ENCODE results near the gene SEMA5A.

Gene SEMA5A

DNA sequence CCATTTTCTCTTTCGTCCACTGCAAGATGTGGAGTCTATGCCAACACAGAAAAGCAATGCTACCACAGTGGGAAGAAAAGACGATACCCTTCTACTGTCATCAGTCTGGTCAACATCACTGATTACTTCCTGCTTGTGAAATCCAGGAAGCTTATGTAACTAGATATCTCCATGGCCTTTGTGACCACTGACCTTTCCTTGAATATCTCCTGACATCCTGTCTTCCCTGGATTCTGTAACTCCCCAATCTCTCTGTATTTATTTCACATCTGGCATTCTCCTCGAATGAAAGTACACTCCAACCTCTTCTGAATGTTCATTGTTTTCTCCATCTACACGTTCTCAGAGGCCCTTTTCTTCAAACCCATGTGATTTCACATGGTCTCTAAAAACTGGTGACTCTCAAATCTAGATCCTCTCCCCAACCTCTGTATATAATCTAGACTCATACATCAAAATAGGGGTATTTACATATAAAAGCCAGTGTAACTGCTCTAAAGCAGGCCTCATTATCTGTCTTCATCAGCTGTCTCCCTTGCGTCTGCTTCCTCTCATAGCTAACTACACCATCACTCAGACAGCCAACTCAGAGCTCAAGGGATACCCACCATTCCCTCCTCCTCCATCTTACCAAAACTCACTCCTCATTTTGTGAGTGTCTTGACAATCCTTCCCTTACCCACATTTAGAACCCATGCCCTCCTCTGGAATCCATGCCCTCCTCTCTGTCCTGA is 156.8 kb downstream of the SEMA5A start:
- TF ChIP-seq GATA3 (IDR thresholded peaks at IDR 0.05; ENCODE audit: low read depth, low read length) (peak; percentile 57; the same call in 1 of the 2 replicates), GATA2 (IDR thresholded peaks at IDR 0.05; ENCODE audit: low read depth, low read length) (peak; percentile 68)

DNA sequence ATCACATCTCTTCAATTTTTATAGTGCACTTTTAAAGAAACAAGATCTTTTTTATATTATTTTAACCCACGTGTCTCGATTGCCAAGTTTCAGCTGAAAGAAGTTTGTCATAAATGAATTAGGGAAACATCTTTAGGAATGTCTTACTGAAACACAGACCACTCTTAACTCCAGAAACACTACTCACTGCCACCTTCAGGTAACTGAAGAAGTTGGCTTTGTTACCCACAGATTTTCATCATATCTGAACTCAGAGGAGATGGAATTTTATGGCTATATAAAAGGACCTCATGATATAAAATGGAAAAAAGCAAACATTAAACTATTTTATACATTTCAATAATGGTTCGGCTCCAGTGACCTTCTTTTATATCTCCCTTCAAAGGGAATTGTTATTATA is 158.0 kb downstream of the SEMA5A start:
- TF ChIP-seq GATA3 (IDR thresholded peaks at IDR 0.05; ENCODE audit: low read depth, low read length) (no peak), GATA2 (IDR thresholded peaks at IDR 0.05; ENCODE audit: low read depth, low read length) (no peak)

DNA sequence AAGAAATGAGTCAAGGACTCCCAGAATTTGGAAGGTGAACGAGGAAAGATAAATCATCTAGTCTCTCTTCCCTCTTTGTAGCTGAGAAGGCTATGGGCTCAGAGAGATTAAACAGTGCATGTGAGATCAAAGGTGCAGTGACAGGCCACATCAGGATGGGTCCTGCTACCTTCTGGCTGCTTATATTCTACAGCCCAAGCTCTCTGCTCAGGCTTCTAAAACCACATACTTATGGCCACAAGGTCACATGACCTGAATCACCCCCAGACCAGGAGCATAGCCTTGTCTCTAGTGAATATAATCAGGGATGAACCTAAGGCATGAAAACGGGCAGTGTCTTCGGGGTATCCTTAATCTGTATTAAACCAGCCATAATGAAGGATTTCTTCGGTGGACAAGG is 158.9 kb downstream of the SEMA5A start:
- TF ChIP-seq GATA2 (IDR thresholded peaks at IDR 0.05; ENCODE audit: low read depth, low read length) (no peak), GATA3 (IDR thresholded peaks at IDR 0.05; ENCODE audit: low read depth, low read length) (no peak)

DNA sequence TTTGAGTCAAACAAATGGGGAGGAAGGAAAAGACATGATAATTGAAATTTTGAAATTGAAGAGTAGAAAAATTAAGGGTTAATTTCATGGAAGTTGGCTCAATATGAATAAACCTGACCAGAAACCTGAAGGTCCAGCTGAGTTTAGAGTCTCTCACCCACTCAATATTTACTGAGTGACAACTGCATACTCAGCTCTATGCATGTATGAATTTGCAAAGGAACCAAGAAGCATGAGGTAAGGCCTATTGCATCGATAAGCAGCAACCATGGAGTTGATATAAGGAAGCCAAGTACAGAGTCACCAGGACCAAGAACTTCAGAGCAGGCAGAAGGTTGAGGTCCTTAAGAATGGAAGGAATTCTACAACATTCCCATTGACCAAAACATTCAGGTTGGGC is 163.4 kb downstream of the SEMA5A start:
- TF ChIP-seq GATA3 (IDR thresholded peaks at IDR 0.05; ENCODE audit: low read depth, low read length) (no peak), GATA2 (IDR thresholded peaks at IDR 0.05; ENCODE audit: low read depth, low read length) (no peak)

DNA sequence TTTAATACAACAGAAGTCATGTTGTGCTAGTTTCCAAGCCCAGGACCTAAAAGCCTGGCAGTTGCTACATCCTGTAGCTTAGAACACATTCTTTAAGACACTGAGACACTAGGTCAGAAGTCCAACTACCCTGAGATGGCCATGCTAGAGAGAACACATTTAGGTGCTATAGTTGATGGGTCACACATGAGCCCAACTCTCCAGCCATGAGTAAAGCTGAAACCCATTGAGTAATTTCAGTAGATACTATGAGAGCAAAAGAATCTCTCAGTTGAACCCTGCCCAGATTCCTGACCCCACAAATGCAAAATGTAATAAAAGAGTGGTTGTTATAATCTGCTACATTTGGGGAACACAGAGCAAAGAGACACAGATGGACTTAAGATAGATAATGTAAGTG is 164.4 kb downstream of the SEMA5A start:
- TF ChIP-seq GATA3 (IDR thresholded peaks at IDR 0.05; ENCODE audit: low read depth, low read length) (no peak), GATA2 (IDR thresholded peaks at IDR 0.05; ENCODE audit: low read depth, low read length) (no peak)

DNA sequence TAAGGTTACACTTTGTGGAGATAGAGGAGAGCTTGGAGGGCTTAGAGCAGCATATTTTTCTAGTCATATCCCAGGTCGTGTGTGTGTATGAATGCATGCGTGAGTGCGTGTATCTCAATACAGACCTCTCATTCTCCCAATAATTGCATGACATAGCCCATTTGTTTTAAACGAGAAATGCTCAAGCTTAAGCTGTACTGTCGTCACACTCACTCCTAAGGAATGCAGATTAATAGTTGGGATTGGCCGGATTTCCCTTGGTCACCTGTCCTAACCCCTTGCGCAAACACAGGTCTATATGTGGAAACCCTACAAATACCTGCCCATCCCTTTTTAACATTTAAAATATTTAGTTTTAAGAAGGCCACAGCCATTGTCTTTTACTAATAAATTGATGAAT is 165.8 kb downstream of the SEMA5A start:
- TF ChIP-seq GATA2 (IDR thresholded peaks at IDR 0.05; ENCODE audit: low read depth, low read length) (no peak), GATA3 (IDR thresholded peaks at IDR 0.05; ENCODE audit: low read depth, low read length) (no peak)

DNA sequence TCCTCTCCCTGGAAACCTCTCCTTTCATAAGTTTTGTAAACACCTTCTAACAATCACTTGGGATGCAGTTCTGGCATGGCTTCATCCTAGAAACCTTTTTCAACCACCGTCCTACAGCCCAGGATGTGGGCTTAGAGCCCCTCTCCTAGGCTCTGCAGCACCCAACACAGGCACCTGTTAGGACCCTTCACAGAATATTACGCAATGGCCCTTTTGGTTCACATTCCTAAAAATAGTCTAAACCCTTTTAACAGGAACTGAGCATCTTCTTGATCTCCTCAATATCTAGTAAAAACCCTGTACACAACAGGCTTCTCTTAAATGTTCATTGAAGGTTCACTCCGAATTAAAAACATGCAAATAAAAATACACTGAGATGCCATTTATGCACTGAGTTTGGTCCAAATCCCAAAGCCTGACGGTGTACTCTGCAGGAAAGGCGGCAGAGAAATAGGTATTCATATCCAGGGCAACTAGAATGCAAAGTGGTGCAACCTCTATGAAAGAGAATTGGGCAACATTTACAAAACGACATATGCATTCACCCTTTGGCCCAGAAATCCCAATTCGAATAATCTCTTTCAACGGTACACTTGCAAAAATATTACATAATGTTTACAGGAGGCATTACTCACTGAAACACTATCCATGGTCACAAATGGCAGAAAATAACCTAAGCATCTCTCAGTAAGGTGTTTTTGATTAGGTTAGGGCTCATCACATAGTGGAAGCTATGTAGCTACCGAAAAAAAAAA is 169.3 kb downstream of the SEMA5A start:
- TF ChIP-seq GATA3 (IDR thresholded peaks at IDR 0.05; ENCODE audit: low read depth, low read length) (no peak), GATA2 (IDR thresholded peaks at IDR 0.05; ENCODE audit: low read depth, low read length) (no peak)

DNA sequence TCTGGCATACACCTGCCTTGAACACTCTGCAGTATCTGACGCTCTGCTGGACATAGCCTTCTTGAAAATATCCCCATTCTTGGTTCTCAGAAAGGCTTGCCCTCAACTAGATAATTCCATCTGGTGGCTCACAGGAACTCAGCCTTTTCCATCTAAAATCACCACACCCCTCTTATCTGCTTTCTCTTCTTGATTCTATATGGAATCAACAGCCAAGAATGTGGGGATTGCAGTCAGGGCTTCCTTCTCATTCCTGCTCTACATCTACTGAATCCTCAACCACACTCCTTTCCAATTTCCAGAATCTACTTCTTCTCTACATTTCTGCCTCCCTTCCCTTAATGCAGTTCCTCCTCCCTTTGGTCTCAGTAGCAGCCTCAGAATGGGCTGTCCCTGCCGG is 170.1 kb downstream of the SEMA5A start:
- no peak for TF ChIP-seq GATA2 (IDR thresholded peaks at IDR 0.05; ENCODE audit: low read depth, low read length)
- TF ChIP-seq GATA3 (IDR thresholded peaks at IDR 0.05; ENCODE audit: low read depth, low read length), result no peak

DNA sequence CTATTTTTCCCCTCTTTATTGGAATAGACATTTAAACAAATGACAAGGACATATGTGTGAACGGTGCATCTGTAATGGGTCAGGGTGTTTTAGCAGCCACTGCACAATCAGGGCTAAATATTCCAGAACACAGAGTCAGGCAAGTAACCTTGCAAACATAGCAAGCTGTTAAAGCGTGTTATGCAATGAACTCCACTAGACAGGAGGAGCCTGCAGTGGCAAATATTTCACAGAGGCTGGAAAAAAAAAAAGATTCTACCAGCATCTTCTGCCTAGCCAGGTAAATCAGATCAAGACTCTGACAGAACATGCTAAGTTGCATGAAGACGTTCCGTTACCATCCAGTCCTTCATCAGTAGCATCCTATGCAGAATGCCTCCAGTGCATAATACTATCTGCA is 171.8 kb downstream of the SEMA5A start:
- no peak for TF ChIP-seq GATA2 (IDR thresholded peaks at IDR 0.05; ENCODE audit: low read depth, low read length)
- no peak for TF ChIP-seq GATA3 (IDR thresholded peaks at IDR 0.05; ENCODE audit: low read depth, low read length)

DNA sequence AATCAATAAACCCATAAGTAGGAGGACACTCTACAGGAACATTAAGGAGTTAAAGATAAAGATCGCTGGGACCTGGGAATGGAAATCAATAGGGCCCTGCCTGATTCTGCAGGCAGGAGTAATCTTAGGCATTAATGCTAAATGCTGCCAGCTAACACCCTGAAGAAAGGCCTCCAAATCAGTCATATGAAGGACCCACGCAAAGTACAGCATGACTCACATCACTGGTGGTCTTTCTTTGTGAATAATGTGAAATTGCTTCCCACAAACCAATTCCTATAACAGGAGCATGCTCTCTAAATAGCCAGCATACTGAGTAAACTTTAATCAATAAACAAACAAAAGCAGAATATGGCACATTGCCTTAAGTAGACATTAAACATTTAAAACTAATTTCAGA is 172.3 kb downstream of the SEMA5A start:
- TF ChIP-seq GATA3 (IDR thresholded peaks at IDR 0.05; ENCODE audit: low read depth, low read length) (no peak), GATA2 (IDR thresholded peaks at IDR 0.05; ENCODE audit: low read depth, low read length) (no peak)

DNA sequence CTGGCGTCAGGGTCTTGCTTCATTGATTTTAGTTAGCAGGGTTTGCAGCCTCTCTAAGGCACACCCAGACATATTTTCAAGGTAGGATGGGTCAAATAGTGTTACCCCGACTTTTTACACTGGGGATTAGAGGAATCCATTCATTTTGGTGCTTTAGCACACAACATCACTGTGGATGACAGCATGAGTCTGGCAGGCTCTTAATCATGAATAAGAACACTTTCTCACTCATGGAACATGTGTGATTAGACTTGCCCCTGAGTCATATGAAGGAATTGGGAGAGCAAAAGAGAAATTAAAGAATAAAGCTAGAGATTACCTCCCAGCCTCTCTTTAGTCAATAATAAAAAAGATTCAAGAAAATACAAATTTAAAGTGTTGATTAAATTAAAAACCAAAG is 175.6 kb downstream of the SEMA5A start:
- TF ChIP-seq GATA3 (IDR thresholded peaks at IDR 0.05; ENCODE audit: low read depth, low read length), result no peak
- TF ChIP-seq GATA2 (IDR thresholded peaks at IDR 0.05; ENCODE audit: low read depth, low read length), result no peak

DNA sequence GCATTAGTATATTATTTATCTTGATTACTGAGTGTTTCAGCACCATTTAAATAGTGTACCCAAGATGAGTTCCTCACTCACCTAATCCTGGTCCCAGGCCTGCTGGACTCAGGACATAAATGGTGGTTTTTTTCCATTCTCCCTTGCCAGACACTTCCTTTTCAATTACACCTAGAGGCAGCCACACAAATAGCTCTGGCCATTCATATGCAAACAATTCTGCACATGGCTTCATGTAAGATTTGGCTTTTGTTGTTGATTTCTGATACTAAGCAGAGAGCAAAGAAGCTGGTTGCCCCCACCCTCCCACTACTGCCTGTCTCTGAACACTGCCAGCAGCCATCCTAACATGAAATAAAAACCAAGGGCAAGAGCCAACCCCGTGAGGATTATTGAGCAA is 180.4 kb downstream of the SEMA5A start:
- no peak for TF ChIP-seq GATA3 (IDR thresholded peaks at IDR 0.05; ENCODE audit: low read depth, low read length)
- no peak for TF ChIP-seq GATA2 (IDR thresholded peaks at IDR 0.05; ENCODE audit: low read depth, low read length)

DNA sequence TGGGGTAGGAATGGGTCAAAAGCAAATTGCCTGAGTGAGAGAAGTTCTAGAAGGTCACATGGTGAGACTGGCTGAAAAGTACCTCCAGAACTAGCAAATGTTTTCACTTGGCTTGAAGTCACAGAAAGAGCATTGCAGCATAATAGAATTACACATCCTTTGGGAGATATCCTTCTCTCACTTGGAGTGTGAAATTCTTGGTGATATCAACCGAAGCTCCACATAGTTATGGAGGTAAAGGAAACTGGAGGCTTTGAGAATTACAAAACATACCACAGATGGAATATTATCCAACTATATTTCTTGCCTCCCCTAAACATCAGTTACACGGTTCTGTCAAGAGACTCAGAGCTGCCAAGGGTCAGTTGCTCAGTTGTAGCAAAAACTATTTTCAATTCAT is 182.4 kb downstream of the SEMA5A start:
- TF ChIP-seq GATA3 (IDR thresholded peaks at IDR 0.05; ENCODE audit: low read depth, low read length), result no peak
- TF ChIP-seq GATA2 (IDR thresholded peaks at IDR 0.05; ENCODE audit: low read depth, low read length), result no peak

DNA sequence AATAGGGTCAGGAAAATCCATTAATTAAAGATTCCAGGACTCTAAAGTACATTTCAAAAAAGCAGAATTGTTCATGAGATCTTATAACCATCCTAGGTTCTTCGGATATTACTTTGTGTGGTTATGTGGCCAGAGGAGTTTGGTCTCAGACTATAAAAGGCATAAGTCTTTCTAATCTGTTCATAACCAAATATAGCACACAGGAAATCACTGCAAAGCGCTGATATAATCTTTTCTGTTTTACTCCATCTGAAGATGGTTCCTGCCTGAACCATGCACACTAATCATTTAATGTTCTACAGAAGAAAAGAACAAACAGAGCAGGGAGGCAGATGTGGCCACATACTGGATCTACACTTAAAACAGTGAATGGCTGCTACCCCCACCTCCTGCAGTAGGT is 182.8 kb downstream of the SEMA5A start:
- no peak for TF ChIP-seq GATA3 (IDR thresholded peaks at IDR 0.05; ENCODE audit: low read depth, low read length)
- TF ChIP-seq GATA2 (IDR thresholded peaks at IDR 0.05; ENCODE audit: low read depth, low read length), result no peak

DNA sequence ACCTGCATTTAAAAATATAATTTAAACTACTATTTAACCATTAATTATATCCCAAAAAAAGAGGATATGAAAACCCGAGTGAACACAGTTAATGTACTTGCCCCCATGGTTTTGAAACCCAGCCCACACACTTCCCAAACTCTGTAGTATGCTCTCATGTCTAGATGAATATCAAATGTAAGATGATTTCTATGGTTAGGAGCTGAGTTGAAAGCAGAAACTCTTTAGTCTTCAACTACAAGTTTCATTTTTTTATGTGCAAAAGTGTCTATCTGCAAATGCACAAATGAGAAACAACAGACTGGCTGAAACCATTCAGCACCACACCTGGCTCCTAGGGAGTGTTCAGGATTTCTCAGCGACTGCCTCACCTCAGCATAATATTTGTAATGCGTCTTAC is 183.3 kb downstream of the SEMA5A start:
- TF ChIP-seq GATA3 (IDR thresholded peaks at IDR 0.05; ENCODE audit: low read depth, low read length), result no peak
- no peak for TF ChIP-seq GATA2 (IDR thresholded peaks at IDR 0.05; ENCODE audit: low read depth, low read length)

Data from SH-SY5Y (cell line).